ENCODE data around the gene CTSW. TPM values are rescaled to one million over a fixed set of nuclear protein-coding genes. Genes with fewer than 3 reads are reported as not detected.

The CTSW gene
- total RNA-seq, 2 experiments from 2014 or later: 1.7 TPM

DNA sequence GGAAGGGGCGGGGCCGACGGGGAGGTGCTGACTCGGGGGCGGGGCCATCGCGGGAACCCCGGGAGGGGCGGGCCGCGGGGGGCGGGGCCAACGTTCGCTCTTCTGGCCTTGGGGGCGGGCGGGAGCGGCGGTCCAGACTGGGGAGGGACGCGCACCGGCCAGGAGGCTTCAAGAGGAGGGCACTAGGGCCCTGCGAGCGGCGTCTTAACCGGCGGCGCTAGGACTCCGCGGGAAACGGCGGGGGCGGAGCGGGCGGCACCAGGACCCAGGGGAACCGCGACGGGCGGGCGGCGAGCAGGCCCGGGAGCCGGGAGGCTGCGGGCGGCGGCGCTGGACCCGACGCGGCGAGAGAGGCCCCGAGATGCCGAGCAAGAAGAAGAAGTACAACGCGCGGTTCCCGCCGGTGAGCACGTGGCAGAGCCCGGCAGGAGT lies 39.5 kb downstream of the CTSW start, which contains the start of gene DRAP1:
TSS of gene DRAP1 (plus strand) at position 286 of the 432 bp plus-strand sequence. CDS start at position 362, 76 bp downstream.
- peaks cover 14% of the 10 kb centered on the region for H3K36me3 Mint-ChIP-seq (ENCODE audit: low read depth)
- ChIA-PET POLR2A (no interaction called here), CTCF (interaction anchor here (0.6 kb wide), 1 partner anchor 132 kb away, joined by 4 read pairs; no protein-coding TSS in a partner anchor)
- peak within 1 kb of the TSS; percentile 88 for H3K27ac Mint-ChIP-seq
- peak within 1 kb of the TSS; percentile 91 for H3K4me3 Mint-ChIP-seq
- peaks cover 35% of the 10 kb centered on the region for H3K4me1 Mint-ChIP-seq
- intact Hi-C loops (cut with DNase I, micrococcal nuclease): loop anchor here (1.0 to 2.0 kb wide), 22 partner anchors 9 to 395 kb away; partner anchors contain the start of genes CFL1 (in 2 of the 2), FIBP (in 2 of the 2), FOSL1 (in 2 of the 2) and SART1 (in 2 of the 2)
- peak; percentile 100 for DNase-seq
- peak; percentile 94 for ATAC-seq
- H3K27me3 Mint-ChIP-seq: no peaks in the 10 kb centered on the region
- no peaks in the 10 kb centered on the region for H3K9me3 Mint-ChIP-seq (ENCODE audit: low read depth)

DNA sequence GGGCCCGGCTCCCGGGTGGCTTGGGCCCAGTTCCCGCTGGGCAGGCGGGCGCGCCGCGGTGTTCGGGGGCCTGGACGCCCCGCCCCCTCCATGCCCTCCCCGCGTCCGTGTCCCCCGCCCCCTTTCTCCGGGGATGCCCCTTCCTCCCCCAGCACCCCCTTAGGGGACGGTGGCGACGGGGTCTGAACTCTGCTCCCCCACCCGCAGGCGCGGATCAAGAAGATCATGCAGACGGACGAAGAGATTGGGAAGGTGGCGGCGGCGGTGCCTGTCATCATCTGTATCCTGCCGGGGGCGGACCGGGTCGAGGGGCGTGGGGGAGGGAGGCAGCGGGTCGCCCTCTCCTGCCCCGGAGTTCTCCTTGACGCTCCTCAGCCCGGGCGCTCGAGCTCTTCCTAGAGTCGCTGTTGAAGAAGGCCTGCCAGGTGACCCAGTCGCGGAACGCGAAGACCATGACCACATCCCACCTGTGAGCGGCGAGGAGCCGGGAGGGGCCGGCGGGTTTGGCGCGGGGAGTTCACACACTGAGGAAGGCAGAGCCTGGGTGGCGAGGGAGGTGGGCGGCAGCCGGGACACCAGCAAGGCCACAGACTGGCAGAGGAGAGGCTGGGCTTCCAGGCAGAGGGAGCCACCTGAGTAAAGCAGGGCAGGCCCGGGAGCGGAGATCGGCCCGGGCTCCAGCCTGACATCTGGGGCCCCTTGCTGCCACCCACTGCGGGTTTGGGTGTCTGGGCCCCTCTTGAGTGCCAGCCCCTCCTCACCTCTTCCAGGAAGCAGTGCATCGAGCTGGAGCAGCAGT lies 40.1 kb downstream of the CTSW start:
- Mint-ChIP-seq H3K9me3 (ENCODE audit: low read depth) (no peaks in the 10 kb centered on the region), H3K4me3 (peak overlapping the region; percentile 91), H3K4me1 (peaks cover 35% of the 10 kb centered on the region), H3K36me3 (ENCODE audit: low read depth) (peaks cover 15% of the 10 kb centered on the region), H3K27me3 (no peaks in the 10 kb centered on the region), H3K27ac (peak overlapping the region; percentile 88)
- ChIA-PET CTCF (interaction anchor here (0.6 to 0.9 kb wide), 2 partner anchors 70 to 131 kb away, joined by 4 read pairs; no protein-coding TSS in a partner anchor), POLR2A (no interaction called here)
- DNase-seq: peak; percentile 79
- ATAC-seq: peak; percentile 40
- intact Hi-C loops (cut with DNase I, micrococcal nuclease): loop anchor here (1.0 to 2.0 kb wide), 22 partner anchors 9 to 395 kb away; partner anchors contain the start of genes CFL1 (in 2 of the 2), FIBP (in 2 of the 2), FOSL1 (in 2 of the 2) and SART1 (in 2 of the 2)

DNA sequence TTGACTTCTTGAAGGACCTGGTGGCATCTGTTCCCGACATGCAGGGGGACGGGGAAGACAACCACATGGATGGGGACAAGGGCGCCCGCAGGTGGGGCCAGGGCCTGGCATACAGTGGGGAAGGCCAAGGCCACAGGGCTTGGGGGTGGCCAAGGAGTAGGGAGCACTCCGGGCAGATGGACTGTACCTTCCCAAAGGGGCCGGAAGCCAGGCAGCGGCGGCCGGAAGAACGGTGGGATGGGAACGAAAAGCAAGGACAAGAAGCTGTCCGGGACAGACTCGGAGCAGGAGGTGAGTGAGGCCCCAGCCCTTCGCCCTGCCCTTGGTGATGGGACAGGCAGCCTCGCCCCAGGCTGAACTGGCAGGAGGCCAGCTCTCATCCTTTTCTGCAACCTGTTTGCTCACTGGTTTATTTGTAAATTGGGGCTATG lies 40.8 kb downstream of the CTSW start:
- CTCF ChIA-PET: interaction anchor here (0.9 kb wide), 1 partner anchor 69 kb away, joined by 4 read pairs; no protein-coding TSS in a partner anchor
- intact Hi-C loops (cut with DNase I, micrococcal nuclease): no loop called here
- DNase-seq (no peak), ATAC-seq (no peak)
- H3K36me3 Mint-ChIP-seq (ENCODE audit: low read depth): peaks cover 15% of the 10 kb centered on the region
- H3K27me3 Mint-ChIP-seq: no peaks in the 10 kb centered on the region
- peaks cover 30% of the 10 kb centered on the region for H3K4me1 Mint-ChIP-seq
- H3K27ac Mint-ChIP-seq: peak overlapping the region; percentile 88
- H3K4me3 Mint-ChIP-seq: peak overlapping the region; percentile 91
- H3K9me3 Mint-ChIP-seq (ENCODE audit: low read depth): no peaks in the 10 kb centered on the region
- POLR2A ChIA-PET: no interaction called here

- intact Hi-C loops (cut with DNase I, micrococcal nuclease): no loop called here
- Mint-ChIP-seq H3K27me3 (no peaks in the 10 kb centered on the region), H3K36me3 (ENCODE audit: low read depth) (peaks cover 15% of the 10 kb centered on the region), H3K9me3 (ENCODE audit: low read depth) (no peaks in the 10 kb centered on the region), H3K4me3 (peak overlapping the region; percentile 91), H3K4me1 (peaks cover 28% of the 10 kb centered on the region), H3K27ac (no peak overlapping the region)
- no peak for DNase-seq
- ChIA-PET POLR2A (no interaction called here), CTCF (interaction anchor here (0.6 to 0.8 kb wide), 3 partner anchors 34 to 54 kb away, joined by 3 to 4 read pairs (median 3); no protein-coding TSS in a partner anchor)
- no peak for ATAC-seq
Measured at GRCh38 chr11:65921033-65921555, 41.5 kb downstream of the CTSW start.

DNA sequence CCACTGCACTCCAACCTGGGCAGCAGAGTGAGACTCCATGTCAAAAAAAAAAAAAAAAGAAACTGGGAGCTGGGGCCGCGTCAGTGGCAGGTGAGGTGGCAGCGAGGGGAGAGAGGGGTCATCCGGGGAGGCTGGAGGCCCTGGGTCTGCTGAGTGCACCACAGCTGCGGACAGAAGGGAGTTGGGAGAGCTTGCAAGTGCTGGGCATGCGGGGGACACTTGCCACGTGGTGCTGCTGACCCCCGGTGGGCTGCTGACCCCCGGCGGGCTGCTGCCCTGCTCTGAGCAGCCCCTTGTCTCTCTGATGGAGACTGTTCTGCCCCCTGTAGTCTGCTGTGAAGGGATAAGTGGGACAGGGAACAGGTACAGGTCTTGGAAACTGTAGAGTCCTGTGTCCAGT lies 42.2 kb downstream of the CTSW start:
- DNase-seq (no peak), ATAC-seq (no peak)
- Mint-ChIP-seq H3K27ac (peak overlapping the region; percentile 12), H3K4me3 (no peak overlapping the region), H3K36me3 (ENCODE audit: low read depth) (peaks cover 15% of the 10 kb centered on the region), H3K27me3 (no peaks in the 10 kb centered on the region), H3K4me1 (peaks cover 20% of the 10 kb centered on the region), H3K9me3 (ENCODE audit: low read depth) (no peaks in the 10 kb centered on the region)
- CTCF ChIA-PET: interaction anchor here (0.7 to 0.8 kb wide), 2 partner anchors 37 to 53 kb away, joined by 3 to 4 read pairs; no protein-coding TSS in a partner anchor
- intact Hi-C loops (cut with DNase I, micrococcal nuclease): no loop called here
- POLR2A ChIA-PET: interaction anchor here (0.6 kb wide), 1 partner anchor 37 kb away, joined by 3 read pairs; no protein-coding TSS in a partner anchor

DNA sequence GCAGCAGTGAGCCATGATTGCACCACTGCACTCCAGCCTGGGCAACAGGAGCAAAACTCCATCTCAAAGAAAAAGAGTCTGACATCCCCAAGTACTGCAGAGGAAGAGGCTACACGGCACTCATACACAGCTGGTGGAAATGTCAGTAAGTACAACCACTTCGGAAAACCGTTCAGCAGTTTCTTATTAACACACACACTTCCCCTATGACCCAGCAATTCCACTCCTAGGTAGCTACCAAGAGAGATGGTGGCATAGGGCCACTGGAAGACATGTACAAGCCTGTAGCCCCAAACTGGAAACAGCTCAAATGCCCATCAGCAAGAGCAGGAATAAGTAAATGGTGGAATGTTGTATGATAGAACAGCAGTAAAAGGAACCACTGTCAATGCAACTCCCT lies 42.9 kb downstream of the CTSW start:
- H3K27ac Mint-ChIP-seq: peak overlapping the region; percentile 12
- ChIA-PET POLR2A (interaction anchor here (0.6 kb wide), 1 partner anchor 44 kb away, joined by 5 read pairs; no protein-coding TSS in a partner anchor), CTCF (interaction anchor here (1.3 to 2.1 kb wide), 2 partner anchors 32 to 38 kb away, joined by 5 to 8 read pairs; partner anchors contain the start of gene CCDC85B)
- H3K9me3 Mint-ChIP-seq (ENCODE audit: low read depth): no peaks in the 10 kb centered on the region
- H3K4me1 Mint-ChIP-seq: peaks cover 20% of the 10 kb centered on the region
- DNase-seq (no peak), ATAC-seq (no peak)
- H3K27me3 Mint-ChIP-seq: no peaks in the 10 kb centered on the region
- intact Hi-C loops (cut with DNase I, micrococcal nuclease): no loop called here
- H3K36me3 Mint-ChIP-seq (ENCODE audit: low read depth): peaks cover 15% of the 10 kb centered on the region
- H3K4me3 Mint-ChIP-seq: no peak overlapping the region

DNA sequence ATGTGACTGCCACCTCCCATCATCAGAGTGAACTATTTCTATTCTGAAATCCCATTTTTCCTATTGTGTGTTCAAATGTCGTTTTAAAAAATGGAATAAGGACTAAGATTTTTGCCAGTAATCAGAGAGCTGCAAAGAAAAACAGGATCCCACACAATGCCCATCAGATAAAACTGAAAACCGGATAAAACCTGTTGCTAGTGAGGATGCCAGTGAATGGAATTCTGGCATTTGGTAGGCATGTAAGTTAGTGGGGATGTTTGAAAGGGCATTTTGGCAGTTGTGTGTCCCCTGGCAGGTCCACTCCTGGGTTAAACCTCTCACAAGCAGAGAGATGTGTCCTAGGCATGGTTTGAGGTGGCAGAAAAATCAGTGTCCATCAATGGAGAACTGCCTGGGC lies 45.8 kb downstream of the CTSW start:
- peaks cover 33% of the 10 kb centered on the region for H3K4me1 Mint-ChIP-seq
- H3K27me3 Mint-ChIP-seq: no peaks in the 10 kb centered on the region
- POLR2A ChIA-PET: interaction anchor here (0.6 kb wide), 1 partner anchor 35 kb away, joined by 3 read pairs; no protein-coding TSS in a partner anchor
- CTCF ChIA-PET: interaction anchor here (0.6 to 1.4 kb wide), 4 partner anchors 26 to 548 kb away, joined by 3 to 5 read pairs (median 3); partner anchors contain the start of gene FIBP
- DNase-seq (no peak), ATAC-seq (no peak)
- H3K4me3 Mint-ChIP-seq: no peak overlapping the region
- peak overlapping the region; percentile 47 for H3K27ac Mint-ChIP-seq
- intact Hi-C loops (cut with DNase I, micrococcal nuclease): no loop called here
- H3K36me3 Mint-ChIP-seq (ENCODE audit: low read depth): peaks cover 14% of the 10 kb centered on the region
- no peaks in the 10 kb centered on the region for H3K9me3 Mint-ChIP-seq (ENCODE audit: low read depth)

DNA sequence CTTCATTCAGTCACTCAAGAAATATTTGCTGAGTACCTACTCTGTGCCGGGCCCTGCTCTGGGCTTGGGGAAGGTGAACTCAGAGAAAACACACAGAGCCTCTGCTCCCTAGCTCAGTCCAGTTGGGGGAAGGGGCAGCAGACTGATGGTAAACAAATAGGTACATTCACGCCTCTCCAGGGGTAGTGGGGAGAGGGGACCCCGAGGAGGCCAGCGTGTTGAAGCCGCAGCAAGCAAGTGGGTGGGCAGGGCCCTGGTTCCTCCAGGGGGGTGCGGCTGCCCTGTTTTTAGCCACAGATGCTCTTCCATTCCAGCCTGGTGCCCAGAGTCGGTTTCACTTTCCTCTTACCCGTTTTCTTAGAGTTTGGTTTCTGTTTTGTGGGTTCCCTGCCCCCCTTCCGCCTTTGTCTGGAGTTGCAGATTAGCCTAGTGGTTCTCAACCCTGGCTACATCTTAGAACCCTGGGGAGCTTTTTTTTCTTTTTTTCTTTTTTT lies 48.3 kb downstream of the CTSW start:
- DNase-seq (peak; percentile 88), ATAC-seq (peak; percentile 94)
- intact Hi-C loops (cut with DNase I, micrococcal nuclease): loop anchor here (1.0 to 2.0 kb wide), 4 partner anchors 9 to 69 kb away; partner anchors contain the start of genes C11orf68 (in 2 of the 2), DRAP1 (in 2 of the 2), CFL1 (in 1 of the 2) and FIBP (in 1 of the 2)
- Mint-ChIP-seq H3K27ac (peak overlapping the region; percentile 96), H3K4me1 (peaks cover 26% of the 10 kb centered on the region), H3K4me3 (peak overlapping the region; percentile 65), H3K27me3 (no peaks in the 10 kb centered on the region), H3K9me3 (ENCODE audit: low read depth) (no peaks in the 10 kb centered on the region), H3K36me3 (ENCODE audit: low read depth) (peaks cover 2% of the 10 kb centered on the region)
- ChIA-PET CTCF (interaction anchor here (0.7 to 2.3 kb wide), 2 partner anchors 38 to 314 kb away, joined by 5 to 13 read pairs; partner anchors contain the start of gene CCDC85B), POLR2A (no interaction called here)

DNA sequence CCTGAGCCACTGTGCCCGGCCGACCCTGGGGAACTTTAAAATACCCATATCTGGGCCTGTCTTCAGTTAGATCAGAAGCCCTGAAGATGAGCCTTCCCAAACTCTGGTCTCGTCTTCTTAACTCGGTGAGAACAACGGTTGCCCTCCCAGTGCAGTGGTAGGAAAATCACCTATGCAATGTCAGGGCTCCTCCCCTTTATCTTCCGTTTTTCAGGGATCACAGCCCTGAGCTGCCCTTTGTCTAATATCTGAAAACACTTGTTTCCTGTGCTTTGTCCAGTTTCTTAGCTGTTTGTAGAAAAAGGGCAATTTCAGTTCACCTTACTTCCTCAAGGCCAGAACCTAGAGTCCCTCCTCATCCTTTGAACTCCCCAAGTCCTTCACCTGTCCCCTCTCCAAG lies 49.0 kb downstream of the CTSW start:
- Mint-ChIP-seq H3K27me3 (no peaks in the 10 kb centered on the region), H3K4me1 (peaks cover 26% of the 10 kb centered on the region), H3K27ac (peak overlapping the region; percentile 96), H3K4me3 (peak overlapping the region; percentile 65), H3K9me3 (ENCODE audit: low read depth) (no peaks in the 10 kb centered on the region), H3K36me3 (ENCODE audit: low read depth) (peaks cover 1% of the 10 kb centered on the region)
- intact Hi-C loops (cut with DNase I, micrococcal nuclease): loop anchor here (1.0 to 2.0 kb wide), 4 partner anchors 9 to 70 kb away; partner anchors contain the start of genes C11orf68 (in 2 of the 2), DRAP1 (in 2 of the 2), CFL1 (in 1 of the 2) and FIBP (in 1 of the 2)
- POLR2A ChIA-PET: no interaction called here
- CTCF ChIA-PET: interaction anchor here (0.7 to 2.3 kb wide), 2 partner anchors 38 to 313 kb away, joined by 5 to 13 read pairs; partner anchors contain the start of gene CCDC85B
- ATAC-seq (peak; percentile 16), DNase-seq (no peak)

- no peaks in the 10 kb centered on the region for H3K36me3 Mint-ChIP-seq (ENCODE audit: low read depth)
- H3K27ac Mint-ChIP-seq: no peak overlapping the region
- no peak overlapping the region for H3K4me3 Mint-ChIP-seq
- H3K4me1 Mint-ChIP-seq: peaks cover 26% of the 10 kb centered on the region
- H3K27me3 Mint-ChIP-seq: no peaks in the 10 kb centered on the region
- CTCF ChIA-PET: interaction anchor here (0.5 to 1.7 kb wide), 3 partner anchors 12 to 329 kb away, joined by 3 to 5 read pairs (median 3); no protein-coding TSS in a partner anchor
- no peaks in the 10 kb centered on the region for H3K9me3 Mint-ChIP-seq (ENCODE audit: low read depth)
- POLR2A ChIA-PET: no interaction called here
- ATAC-seq (no peak), DNase-seq (no peak)
- intact Hi-C loops (cut with DNase I, micrococcal nuclease): no loop called here
Measured at GRCh38 chr11:65931773-65932557, 52.3 kb downstream of the CTSW start.

Measured in activated CD4-positive, alpha-beta T cell treated with anti-CD3 and anti-CD28 coated beads for 36 hours (primary cell).